Measurements from ENCODE around the gene FAM72A.
"Not testable (repeated sequence)": the region's sequence is repeated elsewhere in the genome, so short reads cannot be mapped to it uniquely, and the experiment has no call there.

Gene FAM72A

DNA sequence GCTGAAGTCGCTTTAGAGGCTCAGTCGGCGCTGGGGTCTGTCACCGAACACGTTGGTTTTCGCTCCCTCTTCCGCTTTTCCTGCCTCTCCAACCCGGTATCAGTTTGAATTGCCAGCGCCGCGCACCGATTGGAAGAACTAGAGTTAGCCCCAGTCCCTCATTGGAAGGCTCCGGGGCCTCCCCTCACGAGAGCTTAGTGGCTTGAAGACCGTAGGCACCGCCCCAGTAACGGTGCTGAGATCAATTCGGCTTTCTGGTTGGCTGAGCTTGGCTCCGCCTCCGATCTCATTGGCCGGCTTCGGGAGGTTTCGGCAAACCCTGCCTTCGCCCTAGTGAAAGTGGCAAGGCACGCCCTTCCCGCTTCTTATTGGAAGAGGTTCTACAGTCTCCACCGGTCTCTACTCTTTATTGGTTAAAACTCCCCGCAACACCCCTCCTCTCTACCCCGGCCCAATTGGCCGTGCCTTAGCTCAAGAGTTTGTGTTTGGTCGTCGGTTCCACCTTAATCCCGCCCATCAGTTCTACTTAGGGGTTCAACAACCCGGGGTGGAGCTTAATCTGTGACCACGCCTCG, at the start of gene FAM72A:
FAM72A (minus strand) TSS at position 51 of the 575 bp plus-strand sequence. CDS start 814 bp downstream, outside the sequence.
- peak; percentile 82 to 98 for DNase-seq

DNA sequence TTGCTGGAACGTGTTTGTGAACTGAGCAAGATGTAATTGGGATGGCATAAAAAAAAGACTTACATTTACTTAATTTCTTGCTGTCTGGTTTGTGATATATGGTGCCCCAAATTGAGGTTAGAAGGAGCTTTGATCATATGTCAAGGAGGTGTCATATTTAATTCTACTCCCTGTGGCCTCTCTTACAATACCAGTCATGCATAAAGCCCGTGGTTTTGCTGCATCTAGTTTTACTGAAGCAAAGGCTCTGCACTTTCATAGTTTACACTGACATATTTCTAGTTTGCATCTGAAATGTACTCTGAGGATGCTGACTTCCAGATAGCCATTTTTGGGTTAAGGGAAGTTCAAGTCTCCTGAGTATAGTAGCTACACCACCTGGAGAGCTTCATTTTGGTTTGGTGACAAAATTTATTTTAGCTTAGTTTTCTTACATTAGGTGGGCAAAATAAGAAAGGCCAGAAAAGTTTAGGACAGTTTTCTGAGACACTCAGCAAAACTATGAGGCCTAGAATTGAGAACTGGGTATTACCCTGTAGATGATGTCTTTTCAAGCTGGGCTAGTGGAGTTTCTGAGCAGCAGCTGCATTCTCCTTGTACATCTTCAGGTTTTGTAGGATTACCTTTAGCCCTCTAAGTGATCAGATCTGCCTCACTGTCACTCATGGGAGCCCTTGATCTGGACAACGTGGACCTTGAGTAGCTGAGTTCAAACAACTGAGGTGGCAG, 48.5 kb upstream of the FAM72A start:
- DNase-seq = not testable (repeated sequence)

- DNase-seq = not testable (repeated sequence)
Observed at GRCh38 chr1:206246129-206246886, 43.7 kb upstream of the FAM72A start.

DNA sequence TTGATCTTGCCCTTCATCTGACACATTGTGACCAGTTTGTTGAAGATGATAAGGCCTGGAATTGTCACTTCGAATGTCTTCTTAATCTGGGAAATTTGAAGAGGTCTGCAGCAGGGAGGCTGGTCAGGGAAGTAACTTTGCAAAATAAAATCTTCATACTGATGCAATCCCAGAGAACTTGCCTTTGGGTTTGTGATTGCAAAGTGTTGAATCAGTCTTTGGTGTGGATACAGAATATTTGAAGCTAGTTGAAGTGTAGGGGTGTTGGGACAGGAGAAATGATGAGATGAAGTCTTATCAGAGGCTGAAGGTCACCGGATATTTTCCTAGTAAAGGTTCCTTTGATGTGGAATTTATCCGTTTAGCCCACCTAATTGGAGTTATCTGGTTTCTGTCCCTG, 42.8 kb upstream of the FAM72A start:
- DNase-seq = not testable (repeated sequence)

GRCh38 chr1:206243335-206243734, 40.7 kb upstream of the FAM72A start:
- DNase-seq = not testable (repeated sequence)

DNA sequence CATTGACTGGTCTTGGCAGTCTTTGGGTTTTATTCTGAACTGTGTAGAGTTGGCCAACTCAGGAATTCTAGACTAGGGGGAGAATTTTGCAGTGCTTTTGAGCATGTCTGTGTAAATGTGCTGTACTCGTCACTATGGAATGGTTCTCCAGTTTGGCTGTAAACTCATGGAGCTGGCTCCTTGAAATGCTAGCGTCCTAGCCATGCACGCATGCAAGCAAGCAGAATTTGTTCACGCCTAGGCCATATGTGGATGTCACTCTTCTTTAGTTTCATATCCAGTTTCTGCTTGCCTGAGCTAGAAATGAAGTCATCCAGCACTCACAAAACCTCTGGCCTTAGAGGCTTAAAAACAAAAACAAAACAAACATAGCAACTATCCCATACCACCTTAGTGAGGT, 37.6 kb upstream of the FAM72A start:
- DNase-seq = not testable (repeated sequence)

- DNase-seq = not testable (repeated sequence)
Observed at GRCh38 chr1:206235190-206235589, 32.6 kb upstream of the FAM72A start.

DNA sequence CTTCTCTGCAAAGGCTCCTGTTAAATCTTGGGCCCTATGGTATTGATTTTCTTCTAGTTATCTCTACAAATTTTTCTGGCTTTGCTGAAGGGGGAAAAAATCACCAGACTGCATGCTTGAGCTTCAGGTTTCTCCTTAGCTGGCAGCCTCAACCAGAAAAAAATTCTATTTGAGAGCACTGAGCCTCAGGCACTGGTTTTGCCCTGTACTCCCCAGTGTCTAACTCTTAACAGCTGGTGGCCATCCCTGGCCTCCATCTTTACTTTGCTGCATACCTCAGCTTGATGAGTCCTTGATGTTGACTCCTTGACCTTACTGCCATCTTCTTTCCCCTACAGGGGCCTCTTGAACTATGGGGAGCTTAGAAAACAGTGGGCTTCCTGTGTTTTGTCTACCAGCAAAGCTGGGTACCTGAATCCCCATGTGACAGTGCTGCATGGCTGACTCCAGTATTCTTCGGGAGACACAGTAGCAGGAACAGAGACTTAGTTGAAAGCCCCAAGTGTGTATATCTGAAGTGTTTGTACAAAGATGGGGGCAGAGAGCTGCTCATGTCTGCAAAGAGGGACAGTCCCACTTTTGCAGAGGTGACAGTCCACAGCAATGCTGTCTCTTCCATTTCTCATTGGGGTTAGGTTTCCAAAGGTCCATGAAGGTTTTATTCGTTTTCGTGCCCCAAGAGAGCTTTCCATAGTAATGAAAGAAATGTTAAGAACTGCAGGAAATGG, 31.7 kb upstream of the FAM72A start:
- DNase-seq = not testable (repeated sequence)

DNA sequence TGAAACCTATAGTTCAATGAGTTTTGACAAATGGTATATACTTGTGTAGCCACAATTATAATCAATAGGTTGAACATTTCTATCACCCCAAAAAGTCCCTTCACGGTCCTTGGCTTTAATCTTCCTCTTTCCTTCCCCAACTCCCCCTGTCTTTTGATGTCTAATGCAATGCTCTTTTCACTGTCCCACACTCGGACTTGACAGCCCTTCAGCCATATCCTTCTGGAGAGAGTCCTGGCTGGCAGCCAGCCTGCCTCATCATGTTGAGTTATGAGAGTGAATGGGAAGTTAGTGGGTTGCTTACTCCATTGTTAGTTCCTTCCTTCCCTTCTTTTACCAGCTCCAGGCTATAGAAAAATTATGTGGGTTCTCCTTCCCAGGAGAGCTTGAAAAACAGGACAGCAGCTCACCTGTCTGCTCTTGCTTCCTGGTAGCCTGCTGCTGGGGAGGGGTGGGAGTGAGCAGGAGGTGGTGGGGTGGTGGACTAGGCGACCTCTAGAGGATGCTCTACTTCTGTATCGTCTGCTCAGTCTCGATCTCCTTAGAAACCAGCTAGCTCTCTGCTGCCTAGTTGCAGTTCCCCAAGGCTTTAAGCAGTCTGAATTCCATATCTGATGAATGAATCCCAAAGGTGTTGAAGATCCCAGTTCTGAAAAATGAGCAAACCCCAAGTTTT, 30.5 kb upstream of the FAM72A start:
- DNase-seq = not testable (repeated sequence)

GRCh38 chr1:206231989-206232388, 29.4 kb upstream of the FAM72A start:
- DNase-seq = not testable (repeated sequence)

DNA sequence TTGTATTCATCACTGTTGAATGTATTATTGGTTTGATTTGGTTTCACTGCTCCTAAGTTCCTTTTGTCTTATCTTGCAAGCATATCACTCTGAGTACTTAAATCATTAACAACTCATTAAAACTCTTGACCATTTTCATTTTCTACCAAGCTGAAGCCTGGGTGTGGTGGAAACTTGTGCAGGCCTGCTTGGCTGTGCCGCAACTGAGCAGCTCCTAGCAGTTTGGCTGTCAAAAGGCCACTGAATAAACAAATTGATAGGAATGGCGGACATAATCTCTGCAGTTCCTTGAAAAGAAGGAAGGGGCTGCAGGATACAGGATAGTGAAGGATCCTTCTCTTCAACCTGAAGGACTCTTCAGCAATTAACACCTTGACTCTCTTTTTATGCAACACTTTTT, 26.6 kb upstream of the FAM72A start:
- not testable (repeated sequence) for DNase-seq

- not testable (repeated sequence) for DNase-seq
Observed at GRCh38 chr1:206226886-206227285, 24.2 kb upstream of the FAM72A start.

- DNase-seq = not testable (repeated sequence)
Observed at GRCh38 chr1:206225386-206225785, 22.7 kb upstream of the FAM72A start.

- DNase-seq = not testable (repeated sequence)
Observed at GRCh38 chr1:206224190-206224776, 21.6 kb upstream of the FAM72A start.

- not testable (repeated sequence) for DNase-seq
Observed at GRCh38 chr1:206221585-206221984, 18.9 kb upstream of the FAM72A start.

GRCh38 chr1:206220332-206221000, 17.8 kb upstream of the FAM72A start:
- DNase-seq = not testable (repeated sequence)

DNA sequence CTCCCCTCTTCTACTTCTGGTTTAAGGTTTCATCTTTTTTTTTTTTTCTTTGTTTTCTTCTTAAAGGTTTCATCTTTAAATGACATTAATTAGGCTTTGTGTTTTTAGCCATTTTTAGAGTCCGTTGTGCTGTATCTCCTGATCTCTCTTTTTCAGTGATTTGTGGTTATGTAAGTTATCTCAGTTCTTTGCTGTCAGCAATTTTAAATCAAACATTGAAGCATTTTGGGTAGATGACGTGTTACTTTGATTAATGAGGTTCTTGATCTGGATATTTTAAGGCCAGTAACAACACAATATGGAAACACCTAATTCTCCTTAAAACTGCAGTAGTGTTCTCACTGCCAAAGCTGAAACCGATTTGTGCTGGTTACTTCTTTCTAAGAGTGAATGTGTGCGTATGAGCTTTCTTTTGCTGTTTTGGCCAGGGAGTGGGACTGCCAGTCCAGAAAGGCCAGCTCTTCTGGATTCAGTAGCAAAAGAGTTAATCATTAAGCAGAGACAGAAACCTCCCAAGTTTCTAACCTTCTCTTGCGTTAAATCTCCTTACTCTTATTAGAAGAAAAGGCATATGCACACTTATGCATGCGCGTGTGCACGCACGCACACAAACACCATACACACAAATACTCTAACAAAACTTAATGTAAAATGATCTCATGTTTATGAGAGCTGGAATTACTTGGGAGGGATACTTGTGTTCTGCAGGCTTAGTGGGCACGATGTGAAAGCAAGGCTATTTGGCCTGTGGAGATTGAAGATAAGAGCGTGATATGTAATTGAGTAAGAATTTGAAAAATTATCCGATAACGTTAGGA, 17.1 kb upstream of the FAM72A start:
- not testable (repeated sequence) for DNase-seq

DNA sequence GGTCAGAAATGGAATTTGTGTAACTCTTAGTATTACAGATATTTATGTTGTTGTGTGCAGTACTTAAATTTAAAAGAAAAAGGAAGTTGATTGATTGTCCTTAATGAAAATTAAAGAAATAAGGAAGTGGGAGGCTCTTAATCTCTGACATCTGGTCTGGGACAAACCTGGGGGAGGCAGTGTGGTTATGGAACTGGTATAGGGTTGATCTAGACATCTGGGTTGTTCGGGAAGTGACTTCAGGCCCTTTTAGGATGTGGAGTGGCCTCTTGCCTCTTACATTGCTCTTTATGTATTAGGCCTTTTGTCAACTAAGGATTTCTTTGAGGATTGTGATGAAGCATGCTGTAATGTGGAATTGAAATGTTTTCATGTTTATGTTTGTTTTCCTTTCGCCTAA, 16.1 kb upstream of the FAM72A start:
- not testable (repeated sequence) for DNase-seq

DNA sequence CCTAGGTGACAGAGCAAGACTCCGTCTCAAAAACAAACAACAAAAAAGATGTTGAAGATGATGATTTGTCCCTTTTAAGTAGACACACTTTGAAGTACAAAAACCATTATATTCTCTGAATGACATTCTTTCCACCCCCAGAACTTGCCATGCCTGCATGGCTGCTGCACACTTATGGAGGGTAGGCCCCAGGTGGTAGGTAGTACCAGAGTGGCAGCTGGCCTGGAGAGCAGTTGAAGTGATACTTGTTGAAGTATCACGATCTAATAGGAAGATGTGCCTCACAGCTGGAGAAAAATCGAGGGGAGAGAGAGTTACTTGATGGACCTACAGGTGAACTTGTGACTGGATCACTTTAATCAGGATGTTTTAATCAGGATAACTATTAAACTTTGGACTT, 15.6 kb upstream of the FAM72A start:
- not testable (repeated sequence) for DNase-seq
